GM23338 (cell line): Measurements from ENCODE around the gene SNTG2. TPM values are rescaled to one million over a fixed set of nuclear protein-coding genes. Genes with fewer than 3 reads are reported as not detected.

Source experiments
- ATAC-seq: fragments of 200-7000 bp; cut with Tn5 transposase; 3 replicates; pipeline ENCODE4 v1.9.1; 2020
- DNase-seq: peaks from one replicate; pipeline ENCODE4 v3.0.0-alpha.2; 2015; ENCODE audit warnings: low spot score
- H2AFZ ChIP-seq: fragments of 200-600 bp; sonication (generic); 2 replicates; pipeline ENCODE4 v1.8.0; 2016; ENCODE audit warnings: antibody characterized with exemption, mild to moderate bottlenecking, moderate library complexity
- H3F3A ChIP-seq: fragments of 200-600 bp; sonication (generic); replicated peaks from 2 replicates; pipeline ENCODE4 v1.8.0; 2017; ENCODE audit warnings: antibody characterized with exemption, mixed run types, low read depth
- H3K27ac ChIP-seq: fragments of 200-600 bp; sonication (generic); 2 replicates; pipeline ENCODE4 v1.6.1; 2016; ENCODE audit warnings: low read depth
- H3K27me3 ChIP-seq: fragments of 200-600 bp; sonication (generic); 2 replicates; pipeline ENCODE4 v1.8.0; 2016; ENCODE audit warnings: mild to moderate bottlenecking, mixed run types, moderate library complexity; ENCODE audit not compliant: insufficient read depth
- H3K36me3 ChIP-seq: fragments of 200-600 bp; sonication (generic); 2 replicates; pipeline ENCODE4 v1.8.0; 2016; ENCODE audit warnings: mild to moderate bottlenecking; ENCODE audit not compliant: insufficient read depth
- H3K4me1 ChIP-seq: fragments of 200-600 bp; sonication (generic); 2 replicates; pipeline ENCODE4 v1.8.0; 2016; ENCODE audit warnings: mild to moderate bottlenecking, moderate library complexity; ENCODE audit not compliant: insufficient read depth
- H3K4me2 ChIP-seq: fragments of 200-600 bp; sonication (generic); 2 replicates; pipeline ENCODE4 v1.7.1; 2017; ENCODE audit warnings: mixed run types
- H3K4me3 ChIP-seq: fragments of 200-600 bp; sonication (generic); 2 replicates; pipeline ENCODE4 v1.6.1; 2016; ENCODE audit warnings: mixed run types
- H3K79me2 ChIP-seq: fragments of 200-600 bp; sonication (generic); replicated peaks from 2 replicates; pipeline ENCODE4 v1.8.0; 2017; ENCODE audit warnings: mild to moderate bottlenecking; ENCODE audit not compliant: insufficient read depth
- H3K9me2 ChIP-seq: fragments of 200-600 bp; sonication (generic); 2 replicates; pipeline ENCODE4 v1.8.0; 2017; ENCODE audit not compliant: insufficient read depth
- H4K20me1 ChIP-seq: fragments of 200-600 bp; sonication (generic); replicated peaks from 2 replicates; pipeline ENCODE4 v1.8.0; 2017; ENCODE audit warnings: mild to moderate bottlenecking; ENCODE audit not compliant: insufficient read depth
- H3K27ac Mint-ChIP-seq: 2 replicates; pipeline ENCODE4 v1.8.0; 2020; ENCODE audit warnings: inconsistent platforms, mild to moderate bottlenecking, moderate library complexity, mixed read lengths
- H3K27me3 Mint-ChIP-seq: 3 replicates; pipeline ENCODE4 v1.8.0; 2022; ENCODE audit warnings: low read depth, mild to moderate bottlenecking, moderate library complexity, mixed read lengths, inconsistent platforms; ENCODE audit not compliant: insufficient read depth, poor library complexity
- H3K36me3 Mint-ChIP-seq: 3 replicates; pipeline ENCODE4 v1.8.0; 2021; ENCODE audit warnings: low read depth, mild to moderate bottlenecking, inconsistent platforms, moderate library complexity, mixed read lengths
- H3K4me1 Mint-ChIP-seq: 3 replicates; pipeline ENCODE4 v1.8.0; 2020; ENCODE audit warnings: mild to moderate bottlenecking, inconsistent platforms, mixed read lengths
- H3K4me3 Mint-ChIP-seq: 3 replicates; pipeline ENCODE4 v1.8.0; 2021; ENCODE audit warnings: moderate library complexity, mild to moderate bottlenecking, inconsistent platforms, mixed read lengths
- H3K9me3 Mint-ChIP-seq: 3 replicates; pipeline ENCODE4 v1.8.0; 2020; ENCODE audit warnings: moderate library complexity, mild to moderate bottlenecking, inconsistent platforms, mixed read lengths
- CREB1 ChIP-seq: fragments of 250-450 bp; sonication (Bioruptor Pico); IDR thresholded peaks from 2 replicates; pipeline ENCODE4 v1.5.0; 2020; ENCODE audit warnings: low read depth, mild to moderate bottlenecking, moderate library complexity
- CTCF ChIP-seq, 2 experiments: fragments of 200-600 bp in 1 of 2; sonication (generic) in 1 of 2; conservative IDR thresholded peaks; 2 replicates each; pipeline versions ENCODE4 v1.5.1 to v1.6.1; 2016 to 2017; ENCODE audit warnings: antibody characterized with exemption in 2 of 2, low read depth in 2 of 2, mild to moderate bottlenecking in 2 of 2, moderate library complexity in 1 of 2
- ETS1 ChIP-seq: IDR thresholded peaks from 2 replicates; pipeline ENCODE4 v1.6.1; 2016; ENCODE audit warnings: antibody characterized with exemption
- EZH2 ChIP-seq: fragments of 200-600 bp; sonication (generic); IDR thresholded peaks from one replicate; pipeline ENCODE4 v1.8.0; 2017; ENCODE audit warnings: antibody characterized with exemption, mild to moderate bottlenecking, low read depth; ENCODE audit not compliant: unreplicated experiment
- EZH2phosphoT487 ChIP-seq: fragments of 200-600 bp; sonication (generic); IDR thresholded peaks from one replicate; pipeline ENCODE4 v1.8.1; 2018; ENCODE audit warnings: antibody characterized with exemption; ENCODE audit not compliant: unreplicated experiment
- JUNB ChIP-seq: IDR thresholded peaks from one replicate; pipeline ENCODE4 v1.6.1; 2016; ENCODE audit warnings: antibody characterized with exemption; ENCODE audit not compliant: unreplicated experiment
- NANOG ChIP-seq: IDR thresholded peaks from 2 replicates; pipeline ENCODE4 v1.6.1; 2016; ENCODE audit warnings: antibody characterized with exemption, borderline replicate concordance
- POLR2AphosphoS5 ChIP-seq: IDR thresholded peaks from 2 replicates; pipeline ENCODE4 v1.6.1; 2016; ENCODE audit warnings: antibody characterized with exemption, low read depth
- REST ChIP-seq: IDR thresholded peaks from one replicate; pipeline ENCODE4 v1.6.1; 2018; ENCODE audit warnings: antibody characterized with exemption; ENCODE audit not compliant: unreplicated experiment
- STAT1 ChIP-seq: IDR thresholded peaks from one replicate; pipeline ENCODE4 v1.6.1; 2016; ENCODE audit warnings: antibody characterized with exemption; ENCODE audit not compliant: unreplicated experiment
- ZNF114 ChIP-seq: fragments of 250-450 bp; sonication (Bioruptor Pico); IDR thresholded peaks from 2 replicates; pipeline ENCODE4 v1.5.0; 2020; ENCODE audit warnings: mild to moderate bottlenecking, moderate library complexity
- ZNF331 ChIP-seq: fragments of 250-450 bp; sonication (Bioruptor Pico); IDR thresholded peaks from 2 replicates; pipeline ENCODE4 v1.5.0; 2020; ENCODE audit warnings: low read depth, mild to moderate bottlenecking, moderate library complexity
- ZNF462 ChIP-seq: fragments of 250-450 bp; sonication (Bioruptor Pico); IDR thresholded peaks from 2 replicates; pipeline ENCODE4 v1.5.0; 2020; ENCODE audit warnings: mild to moderate bottlenecking, moderate library complexity
- polyA plus RNA-seq: library from polyadenylated mRNA; unstranded; fragments of >200 nt; fragmentation: Nextera tagmentation; extraction: Ambion mirVana; gene quantifications from 2 replicates; pipeline ENCODE4 v1.2.1, GENCODE V29; 2016
- total RNA-seq: library from RNA; depleted of rRNA; stranded (reverse); fragments of >200 nt; shearing (Covaris generic); gene quantifications from 2 replicates; pipeline ENCODE4 v1.2.3, GENCODE V29; 2014

Gene SNTG2
- total and polyA plus RNA-seq, 2 experiments from 2014 or later = 27.5 to 60.4 TPM

- TF ChIP-seq EZH2 = no peak
- TF ChIP-seq ZNF462 = no peak
- no peak for TF ChIP-seq ZNF331 (CRISPR knock-in tag)
- TF ChIP-seq POLR2AphosphoS5 = no peak
- no peak for TF ChIP-seq ETS1
- no peak for TF ChIP-seq EZH2phosphoT487
- no peak for TF ChIP-seq REST
- no peak for TF ChIP-seq NANOG
- no peak for TF ChIP-seq CTCF (conservative IDR thresholded peaks at IDR 0.05; ENCODE audit: low read depth in 2 of 2)
- no peak for TF ChIP-seq JUNB
- no peak for TF ChIP-seq CREB1 (CRISPR knock-in tag)
- no peak for TF ChIP-seq ZNF114 (CRISPR knock-in tag)
- no peak for TF ChIP-seq STAT1
- peaks cover 22% of the 10 kb centered on the region for H3K4me1 ChIP-seq
- H3K79me2 ChIP-seq = peaks cover 67% of the 10 kb centered on the region
- Mint-ChIP-seq H3K36me3 (peaks cover 17% of the 10 kb centered on the region), H3K27ac (no peak overlapping the region), H3K4me1 (peaks cover 30% of the 10 kb centered on the region), H3K27me3 (peaks cover 3% of the 10 kb centered on the region), H3K4me3 (no peak overlapping the region), H3K9me3 (peaks cover 8% of the 10 kb centered on the region; the same call in 2 of the 3 replicates)
- no peak for ATAC-seq
- peaks cover 54% of the 10 kb centered on the region for H4K20me1 ChIP-seq
- no peaks in the 10 kb centered on the region for H3K36me3 ChIP-seq
- no peaks in the 10 kb centered on the region for H3K9me2 ChIP-seq
- H3K4me2 ChIP-seq = peak overlapping the region; percentile 39
- H3K4me3 ChIP-seq = no peak overlapping the region
- no peak overlapping the region for H3K27ac ChIP-seq
- no peak overlapping the region for H2AFZ ChIP-seq
- H3F3A ChIP-seq = no peaks in the 10 kb centered on the region
- no peak for DNase-seq
- H3K27me3 ChIP-seq = no peaks in the 10 kb centered on the region
These were observed 78.2 kb downstream of the SNTG2 start for GRCh38 chr2:1028831-1029230.
